Nephron progenitor cell (in vitro differentiated cells): ENCODE measurements around the gene UBE2U.
A peak's percentile ranks its signal among the peaks of the same experiment; 100 is the strongest.

Source experiments
- DNase-seq: peaks from one replicate; pipeline ENCODE4 v3.0.0; 2021
- H3K27ac Mint-ChIP-seq: 2 replicates; pipeline ENCODE4 v1.8.0; 2021; ENCODE audit warnings: mild to moderate bottlenecking, moderate library complexity, mixed read lengths
- H3K27me3 Mint-ChIP-seq: 2 replicates; pipeline ENCODE4 v1.8.0; 2021; ENCODE audit warnings: mild to moderate bottlenecking, low read depth, mixed read lengths; ENCODE audit not compliant: poor library complexity
- H3K36me3 Mint-ChIP-seq: 2 replicates; pipeline ENCODE4 v1.8.0; 2021; ENCODE audit warnings: low read depth, mixed read lengths
- H3K4me1 Mint-ChIP-seq: 2 replicates; pipeline ENCODE4 v1.8.0; 2021; ENCODE audit warnings: mixed read lengths
- H3K4me3 Mint-ChIP-seq: 2 replicates; pipeline ENCODE4 v1.8.0; 2021; ENCODE audit warnings: mild to moderate bottlenecking, moderate library complexity, mixed read lengths
- H3K9me3 Mint-ChIP-seq: 2 replicates; pipeline ENCODE4 v1.8.0; 2021; ENCODE audit warnings: mild to moderate bottlenecking, moderate library complexity, mixed read lengths
- CTCF ChIP-seq: fragments of 200-600 bp; sonication (generic); IDR thresholded peaks from 2 replicates; pipeline ENCODE4 v1.5.0; 2021; ENCODE audit warnings: antibody characterized with exemption

The UBE2U gene

DNA sequence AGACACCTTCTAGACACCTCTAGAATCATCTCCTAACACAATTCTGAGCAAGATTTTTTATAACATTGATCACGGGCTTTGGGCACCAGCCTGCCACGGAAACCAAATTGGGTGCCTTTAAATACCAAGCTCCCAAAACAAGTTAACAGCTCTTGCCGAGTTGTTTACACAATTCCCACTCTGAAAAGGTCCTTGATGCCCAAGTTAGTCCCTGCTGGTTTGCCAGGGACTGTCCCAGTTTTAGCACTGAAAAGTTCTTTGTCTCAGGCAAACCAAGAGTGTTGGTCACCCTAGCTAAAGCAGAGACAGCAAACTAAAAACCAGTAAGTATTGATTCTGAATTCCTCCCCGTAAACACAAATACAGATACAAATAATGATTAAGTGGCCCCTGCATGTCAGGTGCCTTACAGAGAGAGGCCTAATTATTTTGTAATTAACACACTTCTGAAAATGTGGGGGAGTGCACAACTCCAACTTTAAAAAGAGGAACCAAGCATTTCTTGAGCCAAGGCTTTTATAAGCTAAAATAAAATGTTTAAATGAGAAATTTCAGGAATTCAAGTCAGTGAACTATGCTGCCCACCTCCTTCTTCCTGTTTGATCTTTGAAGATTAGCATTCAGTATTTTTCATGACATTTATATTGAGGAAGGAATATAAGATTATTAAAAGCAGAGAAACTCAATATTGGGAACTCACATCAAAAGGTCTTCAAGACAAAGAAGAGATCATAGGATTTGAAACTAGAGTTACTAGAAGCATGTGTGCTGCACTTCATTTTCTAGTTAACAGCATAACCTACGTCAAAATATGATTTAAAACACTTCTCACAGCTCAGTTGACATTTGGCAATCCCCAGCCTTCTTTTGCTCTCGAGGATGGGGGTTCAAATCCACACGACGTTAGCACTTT, 9.0 kb upstream of the UBE2U start:
- no peak for DNase-seq

GRCh38 chr1:64195081-64195395, 8.4 kb upstream of the UBE2U start:
- DNase-seq, result no peak
- TF ChIP-seq CTCF, result no peak
- H3K9me3 Mint-ChIP-seq, result peaks cover 19% of the 10 kb centered on the region
- H3K27me3 Mint-ChIP-seq, result no peaks in the 10 kb centered on the region
- peaks cover 18% of the 10 kb centered on the region for H3K4me1 Mint-ChIP-seq
- no peaks in the 10 kb centered on the region for H3K36me3 Mint-ChIP-seq
- no peak overlapping the region for H3K4me3 Mint-ChIP-seq
- no peak overlapping the region for H3K27ac Mint-ChIP-seq

More for the DNA sequence above, 9.0 kb upstream of the UBE2U start:
- H3K27me3 Mint-ChIP-seq, result no peaks in the 10 kb centered on the region
- H3K9me3 Mint-ChIP-seq, result peaks cover 16% of the 10 kb centered on the region
- H3K27ac Mint-ChIP-seq, result no peak overlapping the region
- peaks cover 18% of the 10 kb centered on the region for H3K4me1 Mint-ChIP-seq
- no peak overlapping the region for H3K4me3 Mint-ChIP-seq
- TF ChIP-seq CTCF, result no peak
- no peaks in the 10 kb centered on the region for H3K36me3 Mint-ChIP-seq

DNA sequence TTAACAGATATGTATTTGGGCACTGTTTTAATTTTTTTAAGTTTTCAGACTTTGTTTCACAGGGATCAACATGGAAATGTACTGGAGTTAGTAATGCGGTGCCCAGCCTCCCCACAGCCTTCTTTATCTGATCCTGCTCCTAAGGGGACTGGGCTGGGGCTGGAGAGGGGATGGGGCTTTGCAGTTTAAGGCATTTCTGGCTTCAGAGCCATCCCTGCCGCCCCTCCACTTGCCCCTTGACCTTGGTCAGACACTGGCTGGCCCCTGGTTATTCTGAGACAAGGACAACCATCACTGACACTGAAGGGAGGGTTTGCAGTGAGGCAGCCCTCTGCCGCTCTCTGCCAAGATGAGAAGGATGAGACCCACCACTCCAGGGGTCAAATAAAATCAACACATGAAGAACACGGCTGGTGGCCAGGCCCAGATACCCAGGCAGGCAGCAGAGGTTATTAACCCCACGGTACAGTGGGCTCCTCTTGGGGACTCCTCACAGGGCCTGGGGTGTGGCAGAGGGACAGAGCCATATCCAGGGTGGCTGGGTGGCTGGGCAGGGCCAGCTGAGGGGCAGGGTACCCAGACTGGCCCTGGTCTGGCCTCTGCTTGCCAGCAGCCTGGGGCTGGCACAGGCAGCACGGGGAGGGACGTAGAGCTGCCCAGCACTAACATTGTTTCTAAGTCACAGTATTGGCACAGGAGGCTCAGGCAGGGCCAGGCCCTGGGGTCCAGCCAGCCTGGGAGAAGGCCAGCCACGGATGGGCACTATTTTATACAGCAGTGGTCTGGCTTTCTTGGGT, 7.2 kb upstream of the UBE2U start:
- Mint-ChIP-seq H3K4me1 (peaks cover 18% of the 10 kb centered on the region), H3K4me3 (no peak overlapping the region), H3K36me3 (no peaks in the 10 kb centered on the region), H3K27me3 (no peaks in the 10 kb centered on the region), H3K9me3 (peaks cover 22% of the 10 kb centered on the region), H3K27ac (peak overlapping the region; percentile 24)
- no peak for TF ChIP-seq CTCF
- DNase-seq, result peak; percentile 21

- Mint-ChIP-seq H3K4me3 (no peak overlapping the region), H3K27ac (no peak overlapping the region), H3K4me1 (peaks cover 18% of the 10 kb centered on the region), H3K27me3 (no peaks in the 10 kb centered on the region), H3K9me3 (peaks cover 22% of the 10 kb centered on the region), H3K36me3 (no peaks in the 10 kb centered on the region)
- no peak for TF ChIP-seq CTCF
- DNase-seq, result no peak
Measured at GRCh38 chr1:64197076-64197475, 6.3 kb upstream of the UBE2U start.

DNA sequence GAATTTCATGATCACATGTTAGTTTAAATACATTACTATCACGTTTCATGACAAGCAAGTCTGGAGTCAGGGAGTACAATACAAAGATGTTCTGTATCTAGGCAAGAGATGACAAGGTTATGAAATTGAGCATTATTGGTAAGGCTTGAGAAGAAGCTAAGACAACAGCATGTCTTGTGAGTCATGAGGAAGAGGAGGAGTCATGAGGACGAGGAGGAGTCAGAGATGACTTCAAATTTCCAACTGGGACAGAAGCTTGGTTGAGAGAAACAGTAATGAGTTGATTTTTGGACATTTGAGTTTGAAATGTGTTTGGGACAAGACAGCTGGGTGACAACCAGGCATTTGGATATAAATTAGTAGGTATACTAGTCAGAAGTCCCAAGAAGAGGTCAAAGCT, 4.3 kb upstream of the UBE2U start:
- Mint-ChIP-seq H3K36me3 (peaks cover 6% of the 10 kb centered on the region), H3K4me3 (no peak overlapping the region), H3K27ac (no peak overlapping the region), H3K27me3 (peaks cover 6% of the 10 kb centered on the region), H3K4me1 (peaks cover 18% of the 10 kb centered on the region), H3K9me3 (peaks cover 17% of the 10 kb centered on the region)
- no peak for TF ChIP-seq CTCF
- no peak for DNase-seq
